GM21737 (cell line): Measurements from ENCODE around the gene RBPJL.
"Not testable (repeated sequence)": the region's sequence is repeated elsewhere in the genome, so short reads cannot be mapped to it uniquely, and the experiment has no call there.

ENCODE experiments used
- ATAC-seq: cut with Tn5 transposase; IDR thresholded peaks from one replicate; pipeline ENCODE4 v1.9.1; 2021; ENCODE audit warnings: mild to moderate bottlenecking, moderate library complexity; ENCODE audit not compliant: unreplicated experiment

RBPJL gene

DNA sequence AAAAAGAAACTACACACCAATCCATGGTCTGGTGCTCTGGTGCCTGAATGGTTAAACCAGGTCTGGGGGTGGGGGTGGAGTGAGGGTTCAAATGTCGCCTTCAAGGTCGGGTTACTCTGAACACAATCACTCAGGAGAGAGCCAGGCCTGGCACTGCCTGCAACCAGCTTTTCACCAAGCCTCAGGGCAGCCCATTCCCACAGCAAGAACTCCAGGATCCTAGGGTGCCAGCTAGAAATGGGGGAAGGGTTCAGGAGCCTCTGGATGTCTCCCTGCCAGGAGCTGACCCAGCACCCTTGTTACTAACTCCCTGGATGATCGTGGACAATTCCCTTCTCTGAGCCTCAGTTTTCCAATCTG is 34.9 kb downstream of the RBPJL start:
- no peak for ATAC-seq

DNA sequence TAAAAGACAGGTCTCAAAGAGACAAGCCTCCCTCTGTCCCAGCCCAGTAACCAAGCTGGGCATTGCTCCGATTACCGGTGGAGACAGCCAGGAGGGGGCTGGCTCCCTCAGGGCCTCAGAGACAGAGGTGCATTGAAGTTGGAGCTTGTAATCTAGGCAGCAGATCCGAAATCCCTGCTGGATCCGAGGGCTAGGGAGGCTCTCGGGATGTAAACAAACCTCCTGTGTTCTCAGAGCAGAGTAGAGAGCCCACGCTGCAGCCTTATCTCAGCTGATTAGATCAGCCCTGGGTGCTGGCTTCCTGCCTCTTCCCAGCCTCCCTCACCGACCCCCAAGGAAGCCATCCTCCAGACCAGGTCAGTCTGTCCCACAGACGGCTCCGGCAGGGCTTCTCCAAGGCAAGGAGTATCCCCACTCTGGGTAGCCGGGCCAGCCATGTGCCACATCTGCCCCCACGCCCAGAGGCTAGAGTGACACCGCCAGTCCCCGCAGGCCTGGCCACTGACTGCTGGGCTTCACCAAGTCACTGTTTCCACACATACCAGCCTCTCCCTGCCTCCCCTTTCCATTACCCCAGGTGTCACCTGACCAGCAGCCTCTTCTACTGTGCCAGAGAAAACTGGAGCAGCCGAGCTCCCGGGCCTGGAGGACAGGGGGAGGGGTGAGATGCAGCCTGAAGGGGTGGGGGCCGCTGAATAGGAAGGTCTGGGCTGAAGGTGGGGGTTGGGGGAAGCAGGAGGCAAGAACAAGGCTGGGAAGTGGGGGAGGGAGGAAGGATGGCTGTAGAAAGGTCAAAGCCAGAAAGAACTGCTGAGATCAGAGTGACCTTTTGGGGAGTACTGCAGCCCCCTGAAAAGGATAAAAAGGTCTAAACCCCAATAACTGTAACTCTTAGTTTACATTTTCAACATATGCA is 35.6 kb downstream of the RBPJL start:
- no peak for ATAC-seq

DNA sequence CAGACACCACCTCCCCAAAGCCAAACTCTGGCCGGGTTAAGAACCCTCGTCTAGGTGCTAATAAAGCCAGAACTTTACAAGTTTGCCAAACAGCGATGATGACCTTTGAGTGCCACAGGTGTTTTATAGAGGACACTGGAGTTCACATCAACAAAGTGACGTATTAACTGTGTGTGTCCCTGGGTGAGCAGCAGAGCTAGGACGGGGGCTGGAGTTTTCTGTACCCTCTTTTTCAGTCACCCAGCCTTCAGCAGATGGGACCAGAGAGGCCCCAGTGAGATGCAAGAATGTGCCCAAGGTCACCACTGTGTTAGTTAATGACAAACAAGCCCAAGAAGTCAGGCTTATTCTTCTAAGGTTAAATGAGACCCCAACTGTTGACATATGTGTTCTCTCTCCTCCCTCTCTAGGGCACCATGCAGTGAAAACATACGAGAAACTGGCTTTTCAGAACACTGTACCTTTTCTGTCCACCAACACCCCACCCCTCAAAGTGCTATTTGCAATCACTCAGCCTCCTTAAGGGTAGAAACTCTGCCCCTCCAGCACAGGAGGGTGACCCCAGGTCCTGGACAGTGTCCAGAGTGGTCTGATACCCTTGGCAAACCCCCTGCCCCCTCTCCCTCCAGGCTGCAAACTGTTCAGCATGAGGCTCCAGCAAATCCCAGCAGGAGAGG is 36.4 kb downstream of the RBPJL start:
- ATAC-seq, result no peak

DNA sequence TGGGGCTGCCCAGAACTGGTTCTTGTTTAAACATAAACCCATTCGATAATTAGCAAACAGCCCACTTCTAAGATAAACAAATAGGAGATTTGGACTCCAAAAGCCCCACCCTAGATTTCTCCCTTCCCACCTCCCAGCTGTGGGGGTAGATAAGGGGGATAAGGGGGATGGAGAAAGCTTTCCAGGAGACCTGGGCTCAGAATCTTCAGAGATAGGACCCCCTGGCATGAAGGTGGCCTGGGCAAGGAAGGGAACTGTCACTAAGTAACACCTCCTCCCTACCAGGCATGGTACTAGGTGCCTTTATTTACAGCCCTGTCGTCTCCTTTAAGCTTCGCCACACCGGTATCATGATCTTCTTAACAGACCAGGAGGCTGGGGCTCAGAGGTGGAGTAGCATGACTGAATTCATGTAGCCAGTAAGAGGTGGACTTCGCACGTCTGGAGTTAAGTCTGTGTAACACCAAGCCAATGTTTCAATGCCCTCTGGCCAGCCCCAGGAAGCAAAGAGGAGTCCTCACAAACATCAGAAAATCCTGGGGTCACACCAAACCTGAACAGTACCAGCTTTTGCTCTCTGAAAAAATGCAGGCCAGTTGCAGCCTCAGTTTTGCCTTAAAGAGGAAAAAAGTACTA is 37.0 kb downstream of the RBPJL start:
- ATAC-seq, result no peak

DNA sequence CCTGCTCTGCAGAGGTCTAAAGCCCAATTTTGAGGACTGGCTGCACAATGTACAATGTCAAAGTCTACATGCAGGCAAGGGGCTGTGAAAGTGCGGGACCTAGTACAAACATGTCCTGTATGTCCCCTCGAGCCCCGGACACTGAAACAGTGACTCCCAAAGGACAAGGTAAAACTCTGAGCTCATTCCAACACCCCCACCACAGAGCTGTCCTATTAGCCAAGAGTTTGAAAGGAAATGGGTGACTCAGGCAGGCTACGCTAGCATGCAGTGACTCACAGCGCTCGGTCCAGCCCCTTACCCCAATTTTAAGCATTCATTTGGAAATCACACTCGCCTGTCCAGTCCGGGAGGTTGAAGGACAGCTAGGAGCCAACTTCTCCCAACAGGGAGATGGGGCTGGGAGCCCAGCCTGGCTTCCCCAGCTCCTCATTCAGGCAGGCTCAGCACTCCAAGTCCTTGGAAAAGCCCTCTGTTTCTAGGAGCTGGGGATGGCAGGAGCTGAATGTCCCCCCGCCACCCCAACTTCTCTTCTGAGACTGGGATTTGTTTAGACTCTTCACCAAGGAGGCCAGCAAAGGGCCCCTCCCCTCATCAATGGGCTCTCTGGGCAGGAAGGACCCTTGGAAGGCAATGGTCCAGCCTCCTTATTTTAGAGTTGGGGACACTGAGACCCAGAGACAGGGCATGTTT is 37.7 kb downstream of the RBPJL start:
- no peak for ATAC-seq

DNA sequence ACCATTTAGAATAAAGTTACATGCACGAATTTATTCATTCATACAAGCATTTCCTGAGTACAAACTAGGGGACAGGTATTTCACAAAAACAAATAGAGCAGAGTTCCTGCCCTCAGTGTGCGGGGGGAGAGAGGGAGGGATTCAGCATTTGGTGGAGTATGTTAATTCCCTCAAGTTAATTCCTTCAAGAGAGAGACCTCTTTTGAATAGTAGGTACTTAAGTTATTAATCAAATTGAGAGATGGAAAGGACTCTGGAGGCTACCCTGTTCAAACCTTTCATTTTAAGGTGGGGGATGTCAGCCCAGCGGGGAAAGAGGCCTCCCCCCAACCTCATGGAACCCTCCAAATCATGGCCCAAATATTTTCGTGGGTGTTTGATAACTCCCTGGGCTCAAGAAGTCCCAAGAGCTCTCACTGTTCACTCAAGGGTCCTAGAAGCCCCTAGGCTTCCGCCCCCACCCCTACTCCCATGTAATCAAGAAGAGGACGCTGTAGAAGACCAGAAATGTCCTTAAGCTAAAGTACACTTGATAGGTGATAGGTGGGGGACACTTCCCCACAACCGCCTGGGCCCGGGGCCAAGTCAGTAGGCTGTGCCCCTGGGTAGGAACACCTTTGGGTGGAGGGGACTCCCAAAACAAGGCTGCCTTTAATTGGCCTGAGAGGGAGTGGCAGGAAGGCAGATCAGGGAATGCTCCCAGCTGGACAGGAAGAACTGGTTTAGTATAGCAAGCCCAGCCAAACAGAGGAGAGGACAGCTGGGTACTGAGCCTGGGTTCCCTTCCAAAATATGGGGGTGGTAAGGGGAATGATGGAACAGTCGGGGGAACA is 38.7 kb downstream of the RBPJL start:
- ATAC-seq, result no peak

DNA sequence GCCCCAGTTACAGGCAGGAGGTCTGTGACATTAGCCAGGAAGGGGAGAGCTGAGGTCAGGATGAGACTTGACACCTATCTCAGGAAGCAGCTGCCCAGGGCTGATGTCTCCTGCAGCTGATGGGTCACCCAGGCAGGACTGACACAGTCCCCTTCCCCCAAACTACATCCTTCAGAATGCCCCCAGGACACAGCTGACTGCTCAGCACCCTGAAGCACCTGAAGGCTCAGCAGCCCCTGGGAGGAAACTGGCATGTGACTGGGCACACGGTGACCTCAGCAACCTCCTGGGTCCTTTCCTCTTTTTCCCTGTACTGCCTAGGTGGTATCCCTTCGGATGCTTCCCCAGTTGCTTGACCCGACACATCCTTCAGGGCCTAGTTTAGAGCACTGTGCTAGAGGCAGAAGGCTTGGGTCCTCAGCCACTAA is 39.7 kb downstream of the RBPJL start:
- no peak for ATAC-seq

DNA sequence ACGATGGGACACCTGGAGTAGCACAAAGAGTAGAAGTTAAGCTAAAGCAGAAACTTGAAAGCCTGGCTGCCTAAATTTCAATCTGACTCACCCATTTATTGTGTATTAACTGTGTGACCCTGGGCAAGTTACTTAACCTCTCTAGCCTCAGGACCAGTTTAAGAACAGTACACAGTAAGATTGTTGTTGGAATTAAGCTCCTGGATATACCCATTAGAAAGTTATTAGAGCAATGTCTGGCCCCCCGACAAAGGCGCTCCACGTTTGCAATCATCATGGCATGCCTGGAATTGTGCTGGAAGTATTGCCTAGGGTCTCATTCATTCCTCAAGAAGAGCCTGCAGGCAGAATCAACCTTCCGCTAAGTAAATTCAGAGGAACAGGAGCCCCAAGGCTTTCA is 40.2 kb downstream of the RBPJL start:
- no peak for ATAC-seq

DNA sequence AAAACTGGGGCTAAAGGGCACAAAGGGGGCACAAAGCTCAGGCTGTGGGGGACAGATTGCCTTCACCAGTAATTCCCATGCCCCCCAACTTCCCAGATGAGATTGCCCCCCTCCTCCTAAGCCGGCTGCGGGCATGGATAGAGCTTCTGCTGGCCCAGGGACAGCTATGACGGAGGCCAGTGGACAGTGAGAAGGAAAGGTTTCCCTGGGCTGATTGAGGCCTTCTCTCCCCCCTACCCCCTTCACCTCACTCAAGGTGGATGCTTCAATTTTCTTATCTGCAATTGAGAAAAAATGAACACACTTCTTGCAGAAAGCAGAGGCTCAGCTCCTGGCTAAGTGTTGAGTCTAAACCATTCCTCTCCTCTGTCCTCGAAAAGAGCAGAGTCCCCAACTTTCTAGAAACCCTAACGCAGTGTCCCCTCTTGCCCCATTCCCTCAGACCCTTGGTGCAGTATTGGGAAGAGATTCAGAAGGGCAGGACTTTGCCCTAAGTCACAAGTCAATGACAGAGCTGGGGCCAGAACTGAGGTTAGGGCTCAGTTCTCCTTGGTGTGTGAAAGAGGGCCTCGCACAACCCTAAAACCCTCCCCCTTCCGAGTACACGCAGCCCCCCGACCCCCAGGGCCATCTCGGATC is 40.8 kb downstream of the RBPJL start:
- ATAC-seq, result no peak

DNA sequence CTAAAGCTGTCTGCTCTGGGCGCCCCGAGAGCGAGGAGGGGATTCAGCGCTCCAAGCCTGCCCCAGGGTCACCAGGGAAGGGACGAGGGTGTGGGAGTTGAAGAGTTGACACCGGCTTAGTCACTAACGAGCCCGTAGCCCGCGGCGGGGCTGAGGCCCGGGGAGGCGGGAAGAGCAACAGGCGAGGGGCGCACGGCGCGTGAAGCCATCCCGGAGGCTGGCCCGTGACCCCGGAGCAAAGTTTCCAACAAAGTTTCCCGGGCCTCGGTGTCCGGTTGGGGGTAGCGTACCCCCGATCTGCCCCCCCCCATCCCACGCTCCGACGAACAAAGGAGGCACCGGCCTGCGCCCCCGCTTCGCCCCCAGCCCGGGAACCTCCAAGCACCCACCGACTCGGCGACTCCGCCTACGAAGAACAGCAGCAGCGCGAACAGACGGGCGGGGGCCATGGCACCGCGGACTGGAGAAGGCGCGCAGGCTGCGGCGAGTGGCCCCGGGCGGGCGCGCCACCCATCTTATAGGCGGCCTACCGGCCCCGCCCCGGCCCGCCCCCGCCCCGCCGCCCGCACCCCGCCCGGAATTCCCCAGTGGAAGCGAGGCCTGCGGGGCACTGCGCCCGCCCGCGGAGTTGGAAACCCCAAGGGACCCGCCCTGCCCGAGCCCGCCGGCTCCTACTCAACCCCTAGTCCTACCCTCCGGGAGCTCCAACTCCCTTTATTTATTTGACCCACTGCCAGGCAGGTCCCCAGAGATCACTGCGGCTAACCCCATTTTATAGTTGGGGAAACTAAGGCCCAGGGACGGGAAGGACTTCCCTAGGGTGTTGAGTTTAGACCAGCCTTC is 41.5 kb downstream of the RBPJL start, which contains the start of gene SDC4:
Gene SDC4, minus strand, starts transcription at position 489 of the 843 bp plus-strand sequence. Its CDS starts 40 bp downstream, at position 449.
- ATAC-seq, result no peak

DNA sequence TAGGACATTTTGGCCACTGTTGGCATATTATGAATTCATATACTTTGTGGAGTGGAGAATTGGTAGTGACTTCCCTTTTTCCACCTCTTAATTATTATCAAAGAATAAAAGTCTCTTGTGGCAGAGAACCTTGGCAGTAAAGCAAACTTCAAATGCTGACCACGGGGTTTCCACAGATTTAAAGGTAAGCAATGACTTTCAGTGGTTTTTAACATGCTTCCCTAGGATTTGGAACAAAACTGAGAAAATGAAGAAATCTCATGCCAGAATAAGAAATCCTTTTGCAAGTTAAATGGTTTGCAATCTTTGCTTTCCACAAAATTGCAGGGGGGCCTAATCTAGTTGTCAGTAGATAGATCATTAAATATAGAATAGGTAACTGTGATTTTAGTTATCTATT is 43.6 kb downstream of the RBPJL start:
- no peak for ATAC-seq

DNA sequence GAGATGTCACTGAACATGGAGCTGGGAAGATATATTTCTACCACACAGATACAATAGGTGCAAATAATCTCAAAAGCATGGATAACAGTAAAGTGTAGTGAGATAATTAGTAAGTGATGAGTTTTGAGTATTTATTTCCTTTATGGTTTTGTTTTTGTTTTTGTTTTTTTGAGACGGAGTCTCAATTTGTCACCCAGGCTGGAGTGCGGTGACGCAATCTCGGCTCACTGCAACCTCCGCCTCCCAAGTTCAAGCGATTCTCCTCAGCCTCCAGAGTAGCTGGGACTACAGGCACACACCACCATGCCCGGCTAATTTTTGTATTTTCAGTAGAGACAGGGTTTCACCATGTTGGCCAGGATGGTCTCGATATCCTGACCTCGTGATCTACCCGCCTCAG is 44.2 kb downstream of the RBPJL start:
- not testable (repeated sequence) for ATAC-seq

DNA sequence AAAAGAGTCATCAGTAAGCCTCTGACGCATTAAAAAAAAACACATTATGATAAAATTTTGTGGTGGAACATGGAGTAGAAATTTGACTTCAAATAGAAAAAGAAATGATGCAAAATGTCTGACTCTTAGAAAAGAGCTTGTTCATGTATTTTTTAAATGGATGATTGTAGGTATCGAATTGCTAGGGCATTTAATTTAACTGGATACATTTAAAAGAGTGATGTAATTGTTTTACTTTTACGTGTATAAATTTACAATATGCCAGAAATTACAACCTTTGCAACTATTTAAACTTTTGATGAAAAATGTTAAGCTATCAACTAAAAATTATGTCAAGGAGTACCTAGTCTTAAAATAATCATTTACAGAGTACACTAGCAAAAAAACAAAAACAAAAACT is 46.1 kb downstream of the RBPJL start:
- ATAC-seq, result no peak

DNA sequence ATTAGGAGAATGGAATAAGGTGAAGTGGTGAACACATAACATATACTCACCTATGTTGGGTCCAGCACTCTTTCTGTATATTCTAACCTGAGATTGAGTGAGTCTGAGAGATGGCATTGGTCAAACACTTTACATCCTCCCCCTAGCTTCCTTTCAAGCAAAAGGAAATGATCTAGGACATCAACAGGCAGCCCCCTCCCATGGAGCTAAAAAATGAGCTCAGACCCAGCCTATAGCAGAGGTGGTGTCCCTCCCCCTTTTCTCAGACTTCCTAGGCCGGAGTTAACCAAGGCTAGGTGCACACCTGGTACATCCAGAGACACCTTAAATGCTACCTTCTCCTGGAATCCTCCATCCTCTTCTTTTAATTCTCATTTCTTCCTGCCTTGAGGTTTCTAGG is 47.1 kb downstream of the RBPJL start:
- no peak for ATAC-seq

DNA sequence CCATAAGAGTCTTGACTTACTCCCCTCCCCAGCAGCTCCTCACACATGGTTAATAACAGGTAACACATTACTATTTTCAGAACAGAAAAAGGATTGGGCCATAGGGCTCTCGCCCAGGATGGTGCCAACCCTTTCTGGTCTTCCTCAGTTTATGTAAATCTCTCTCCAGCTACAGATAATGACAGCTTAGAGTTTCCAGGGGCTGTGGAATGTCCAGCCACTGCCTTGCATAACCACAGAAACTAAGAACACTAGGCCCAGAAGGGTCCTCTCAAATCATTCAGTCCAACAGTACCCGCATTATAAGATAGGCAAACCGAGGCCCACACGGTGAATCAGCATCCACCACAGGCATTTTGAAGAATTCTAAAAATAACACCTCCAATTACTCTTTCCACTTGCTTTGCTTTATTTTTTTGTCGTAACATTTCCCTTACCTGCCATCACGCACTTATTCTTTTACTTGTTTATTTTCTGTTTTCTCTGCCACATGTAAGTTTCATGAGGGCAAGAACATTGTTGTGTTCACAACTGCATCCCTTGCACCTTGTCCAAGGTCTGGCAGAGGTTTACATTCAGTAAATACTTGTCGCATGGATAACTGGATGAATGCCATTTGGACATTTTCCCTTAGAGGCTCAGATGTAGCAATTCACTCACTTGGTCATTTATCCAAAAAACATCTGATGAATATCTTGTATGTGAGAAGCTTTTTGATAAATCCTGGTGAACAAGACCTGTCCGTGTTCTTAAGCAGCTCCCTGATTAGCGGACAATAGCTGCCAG is 48.0 kb downstream of the RBPJL start:
- no peak for ATAC-seq

DNA sequence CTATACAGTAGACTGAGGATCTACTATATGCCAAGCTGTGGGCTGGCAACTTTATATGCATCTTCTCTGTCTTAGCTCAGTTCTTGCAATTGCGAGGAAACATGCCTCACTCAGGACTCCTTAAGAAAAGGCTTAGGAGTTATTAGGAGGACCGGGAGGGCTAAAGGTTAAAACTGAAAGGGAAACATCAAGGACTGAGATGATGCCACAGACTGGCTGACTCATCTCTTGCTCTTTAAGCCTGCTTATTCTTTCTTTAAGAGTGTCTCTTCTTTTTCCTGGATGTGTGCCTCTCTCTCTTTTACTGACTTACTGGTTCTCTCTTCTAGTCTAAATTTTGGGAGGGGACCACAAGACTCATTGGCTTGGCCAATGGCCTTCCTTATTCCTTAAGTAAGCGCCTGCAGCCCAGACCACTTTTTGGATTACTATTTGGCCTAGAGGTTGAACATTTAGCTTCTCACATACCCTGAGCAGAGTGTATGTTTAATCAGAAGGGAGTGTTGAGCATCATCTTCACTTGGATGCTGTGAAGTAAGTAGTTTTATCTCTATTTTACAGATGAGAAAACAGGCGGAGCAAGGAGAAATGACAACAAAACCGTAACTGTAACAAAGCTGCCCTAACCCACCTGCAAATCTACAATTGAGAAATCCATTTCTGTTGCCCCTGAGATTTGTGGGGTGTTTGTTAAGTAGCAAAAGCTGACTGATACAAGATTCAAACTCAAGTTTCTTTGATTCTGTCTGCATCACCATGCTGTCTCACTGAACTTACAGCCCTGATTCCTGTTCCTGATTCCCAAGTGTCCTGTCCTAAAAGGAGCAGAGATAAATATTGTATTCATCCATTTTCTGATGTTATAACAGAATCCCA is 48.8 kb downstream of the RBPJL start:
- ATAC-seq, result no peak
